GM23248 (cell line): ENCODE measurements around the gene SLC6A5.
"Not testable (repeated sequence)": the region's sequence is repeated elsewhere in the genome, so short reads cannot be mapped to it uniquely, and the experiment has no call there.

Source experiments
- EZH2 ChIP-seq: fragments of 200-600 bp; sonication (generic); IDR thresholded peaks from 2 replicates; pipeline ENCODE4 v1.6.1; 2018; ENCODE audit warnings: antibody characterized with exemption, mild to moderate bottlenecking; ENCODE audit not compliant: insufficient read depth, poor library complexity, severe bottlenecking
- EZH2phosphoT487 ChIP-seq: fragments of 200-600 bp; sonication (generic); IDR thresholded peaks from 2 replicates; pipeline ENCODE4 v1.6.1; 2018; ENCODE audit warnings: antibody characterized with exemption, moderate library complexity, mild to moderate bottlenecking, low read depth; ENCODE audit not compliant: insufficient read depth

DNA sequence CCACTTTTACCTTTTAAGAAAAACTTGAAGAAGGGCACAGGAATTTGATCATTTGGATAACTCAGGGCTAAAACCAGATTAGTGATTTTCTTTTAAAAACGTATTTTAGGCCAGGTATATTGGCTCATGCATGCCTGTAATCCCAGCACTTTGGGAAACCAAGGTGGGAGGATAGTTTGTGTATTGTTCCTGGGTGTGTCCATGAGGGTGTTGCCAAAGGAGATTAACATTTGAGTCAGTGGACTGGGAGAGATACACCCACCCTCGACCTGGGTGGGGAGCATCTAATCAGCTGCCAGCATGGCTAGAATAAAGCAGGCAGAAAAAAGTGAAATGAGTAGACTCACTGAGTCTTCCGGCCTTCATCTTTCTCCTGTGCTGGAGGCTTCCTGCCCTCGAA is 33.3 kb upstream of the SLC6A5 start:
- TF ChIP-seq EZH2, EZH2phosphoT487: not testable (repeated sequence)
